ENCODE results near the gene OLIG3. TPM values are rescaled to one million over a fixed set of nuclear protein-coding genes. Genes with fewer than 3 reads are reported as not detected.

Gene OLIG3
- total RNA-seq, 1 experiment from 2014 or later = not detected

GRCh38 chr6:137487181-137487868 lies 6.9 kb downstream of the OLIG3 start:
- no peak for DNase-seq (ENCODE audit: low read depth, low spot score)
- in situ Hi-C loops (cut with HindIII; ENCODE audit: low pct_unique_long_range_greater_than_20kb, low sequenced_read_pairs) = no loop called here

GRCh38 chr6:137486416-137486815 lies 7.8 kb downstream of the OLIG3 start:
- no peak for DNase-seq (ENCODE audit: low read depth, low spot score)
- in situ Hi-C loops (cut with HindIII; ENCODE audit: low pct_unique_long_range_greater_than_20kb, low sequenced_read_pairs) = no loop called here

- in situ Hi-C loops (cut with HindIII; ENCODE audit: low pct_unique_long_range_greater_than_20kb, low sequenced_read_pairs) = no loop called here
- no peak for DNase-seq (ENCODE audit: low read depth, low spot score)
Measured at GRCh38 chr6:137480431-137480830, 13.8 kb downstream of the OLIG3 start.

GRCh38 chr6:137475103-137475502 lies 19.1 kb downstream of the OLIG3 start:
- DNase-seq (ENCODE audit: low read depth, low spot score) = peak; percentile 33
- in situ Hi-C loops (cut with HindIII; ENCODE audit: low pct_unique_long_range_greater_than_20kb, low sequenced_read_pairs) = no loop called here

- no peak for DNase-seq (ENCODE audit: low read depth, low spot score)
- in situ Hi-C loops (cut with HindIII; ENCODE audit: low pct_unique_long_range_greater_than_20kb, low sequenced_read_pairs) = no loop called here
Measured at GRCh38 chr6:137473598-137473997, 20.6 kb downstream of the OLIG3 start.

GRCh38 chr6:137472641-137473137 lies 21.5 kb downstream of the OLIG3 start:
- in situ Hi-C loops (cut with HindIII; ENCODE audit: low pct_unique_long_range_greater_than_20kb, low sequenced_read_pairs) = no loop called here
- DNase-seq (ENCODE audit: low read depth, low spot score) = no peak

- in situ Hi-C loops (cut with HindIII; ENCODE audit: low pct_unique_long_range_greater_than_20kb, low sequenced_read_pairs) = no loop called here
- no peak for DNase-seq (ENCODE audit: low read depth, low spot score)
Measured at GRCh38 chr6:137471986-137472385, 22.2 kb downstream of the OLIG3 start.

GRCh38 chr6:137471497-137471896 lies 22.7 kb downstream of the OLIG3 start:
- in situ Hi-C loops (cut with HindIII; ENCODE audit: low pct_unique_long_range_greater_than_20kb, low sequenced_read_pairs) = no loop called here
- DNase-seq (ENCODE audit: low read depth, low spot score) = no peak

GRCh38 chr6:137467211-137467610 lies 27.0 kb downstream of the OLIG3 start:
- no peak for DNase-seq (ENCODE audit: low read depth, low spot score)
- in situ Hi-C loops (cut with HindIII; ENCODE audit: low pct_unique_long_range_greater_than_20kb, low sequenced_read_pairs) = no loop called here

GRCh38 chr6:137465378-137466009 lies 28.7 kb downstream of the OLIG3 start:
- no peak for DNase-seq (ENCODE audit: low read depth, low spot score)
- in situ Hi-C loops (cut with HindIII; ENCODE audit: low pct_unique_long_range_greater_than_20kb, low sequenced_read_pairs) = no loop called here

- in situ Hi-C loops (cut with HindIII; ENCODE audit: low pct_unique_long_range_greater_than_20kb, low sequenced_read_pairs) = no loop called here
- DNase-seq (ENCODE audit: low read depth, low spot score) = no peak
Measured at GRCh38 chr6:137452333-137452894, 41.8 kb downstream of the OLIG3 start.

GRCh38 chr6:137443901-137444300 lies 50.3 kb downstream of the OLIG3 start:
- DNase-seq (ENCODE audit: low read depth, low spot score) = peak; percentile 8
- in situ Hi-C loops (cut with HindIII; ENCODE audit: low pct_unique_long_range_greater_than_20kb, low sequenced_read_pairs) = no loop called here
